ENCODE data around the gene BRF1.
A peak's percentile ranks its signal among the peaks of the same experiment; 100 is the strongest.

The BRF1 gene

DNA sequence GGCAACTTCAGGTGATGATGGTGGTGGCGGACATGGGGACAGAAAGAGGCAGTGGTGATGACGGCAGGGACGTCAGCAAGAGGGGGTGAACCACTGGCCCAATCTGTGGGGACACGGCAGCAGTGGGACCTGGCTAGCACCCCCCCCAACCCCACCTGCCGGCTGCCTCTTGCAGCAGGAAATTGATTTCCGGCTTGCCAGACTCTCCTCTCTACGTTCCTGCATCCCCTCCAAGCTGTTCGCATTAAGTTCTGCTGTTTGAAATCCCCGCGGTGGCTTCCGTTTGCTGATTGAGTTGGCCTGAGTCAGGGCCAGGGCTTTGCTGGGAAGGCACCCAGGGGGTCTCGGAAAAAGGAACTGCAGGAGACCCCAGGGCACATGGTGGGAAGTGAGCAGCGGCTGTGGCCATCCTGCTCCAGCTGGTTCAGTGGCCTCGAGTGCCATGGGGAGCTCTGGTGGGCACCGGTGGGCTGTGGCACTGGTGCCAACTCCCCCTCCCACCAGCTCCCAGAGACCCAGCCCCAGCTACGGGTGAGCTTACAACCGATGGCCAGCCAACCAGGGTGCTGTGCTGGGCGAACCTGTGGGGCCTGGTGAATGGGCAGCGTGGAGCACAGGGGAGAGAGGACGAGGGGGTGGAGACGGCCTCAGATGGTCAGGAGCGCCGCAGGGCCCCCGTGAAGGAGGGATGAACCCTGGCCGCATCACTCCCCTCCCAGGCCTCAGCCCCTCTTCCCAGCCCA lies 105.1 kb downstream of the BRF1 start:
- Mint-ChIP-seq H3K9me3 (no peaks in the 10 kb centered on the region), H3K27me3 (ENCODE audit: low read depth) (peaks cover 31% of the 10 kb centered on the region), H3K4me1 (peaks cover 17% of the 10 kb centered on the region), H3K4me3 (peak overlapping the region in 2 of 3 experiments; percentile 26 to 50), H3K36me3 (ENCODE audit: low read depth) (no peaks in the 10 kb centered on the region), H3K27ac (peak overlapping the region in 1 of 3 experiments; percentile 37)
- TF ChIP-seq, protein P1, sequence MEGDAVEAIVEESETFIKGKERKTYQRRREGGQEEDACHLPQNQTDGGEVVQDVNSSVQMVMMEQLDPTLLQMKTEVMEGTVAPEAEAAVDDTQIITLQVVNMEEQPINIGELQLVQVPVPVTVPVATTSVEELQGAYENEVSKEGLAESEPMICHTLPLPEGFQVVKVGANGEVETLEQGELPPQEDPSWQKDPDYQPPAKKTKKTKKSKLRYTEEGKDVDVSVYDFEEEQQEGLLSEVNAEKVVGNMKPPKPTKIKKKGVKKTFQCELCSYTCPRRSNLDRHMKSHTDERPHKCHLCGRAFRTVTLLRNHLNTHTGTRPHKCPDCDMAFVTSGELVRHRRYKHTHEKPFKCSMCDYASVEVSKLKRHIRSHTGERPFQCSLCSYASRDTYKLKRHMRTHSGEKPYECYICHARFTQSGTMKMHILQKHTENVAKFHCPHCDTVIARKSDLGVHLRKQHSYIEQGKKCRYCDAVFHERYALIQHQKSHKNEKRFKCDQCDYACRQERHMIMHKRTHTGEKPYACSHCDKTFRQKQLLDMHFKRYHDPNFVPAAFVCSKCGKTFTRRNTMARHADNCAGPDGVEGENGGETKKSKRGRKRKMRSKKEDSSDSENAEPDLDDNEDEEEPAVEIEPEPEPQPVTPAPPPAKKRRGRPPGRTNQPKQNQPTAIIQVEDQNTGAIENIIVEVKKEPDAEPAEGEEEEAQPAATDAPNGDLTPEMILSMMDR (IDR thresholded peaks at IDR 0.05; ENCODE audit: unreplicated experiment in 3 of 3) = no peak

DNA sequence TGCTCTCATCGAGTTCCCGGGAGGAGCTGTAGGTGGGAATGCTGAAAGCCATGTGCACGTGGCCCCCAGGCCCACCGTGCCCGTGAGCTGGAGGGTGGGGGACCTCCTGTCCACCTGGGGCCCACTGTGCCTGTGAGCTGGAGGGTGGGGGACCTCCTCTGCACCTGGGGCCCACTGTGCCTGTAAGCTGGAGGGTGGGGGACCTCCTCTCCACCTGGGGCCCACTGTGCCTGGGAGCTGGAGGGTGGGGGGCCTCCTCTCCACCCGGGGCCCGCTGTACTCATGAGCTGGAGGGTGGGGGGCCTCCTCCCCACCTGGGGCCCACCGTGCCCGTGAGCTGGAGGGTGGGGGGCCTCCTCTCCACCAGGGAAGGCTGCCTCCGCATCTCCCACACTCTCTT lies 105.8 kb downstream of the BRF1 start:
- Mint-ChIP-seq H3K4me1 (peaks cover 17% of the 10 kb centered on the region), H3K4me3 (no peak overlapping the region), H3K27ac (no peak overlapping the region), H3K9me3 (no peaks in the 10 kb centered on the region), H3K27me3 (ENCODE audit: low read depth) (peaks cover 31% of the 10 kb centered on the region), H3K36me3 (ENCODE audit: low read depth) (no peaks in the 10 kb centered on the region)
- TF ChIP-seq, protein P1 (IDR thresholded peaks at IDR 0.05; ENCODE audit: unreplicated experiment in 3 of 3) = no peak

DNA sequence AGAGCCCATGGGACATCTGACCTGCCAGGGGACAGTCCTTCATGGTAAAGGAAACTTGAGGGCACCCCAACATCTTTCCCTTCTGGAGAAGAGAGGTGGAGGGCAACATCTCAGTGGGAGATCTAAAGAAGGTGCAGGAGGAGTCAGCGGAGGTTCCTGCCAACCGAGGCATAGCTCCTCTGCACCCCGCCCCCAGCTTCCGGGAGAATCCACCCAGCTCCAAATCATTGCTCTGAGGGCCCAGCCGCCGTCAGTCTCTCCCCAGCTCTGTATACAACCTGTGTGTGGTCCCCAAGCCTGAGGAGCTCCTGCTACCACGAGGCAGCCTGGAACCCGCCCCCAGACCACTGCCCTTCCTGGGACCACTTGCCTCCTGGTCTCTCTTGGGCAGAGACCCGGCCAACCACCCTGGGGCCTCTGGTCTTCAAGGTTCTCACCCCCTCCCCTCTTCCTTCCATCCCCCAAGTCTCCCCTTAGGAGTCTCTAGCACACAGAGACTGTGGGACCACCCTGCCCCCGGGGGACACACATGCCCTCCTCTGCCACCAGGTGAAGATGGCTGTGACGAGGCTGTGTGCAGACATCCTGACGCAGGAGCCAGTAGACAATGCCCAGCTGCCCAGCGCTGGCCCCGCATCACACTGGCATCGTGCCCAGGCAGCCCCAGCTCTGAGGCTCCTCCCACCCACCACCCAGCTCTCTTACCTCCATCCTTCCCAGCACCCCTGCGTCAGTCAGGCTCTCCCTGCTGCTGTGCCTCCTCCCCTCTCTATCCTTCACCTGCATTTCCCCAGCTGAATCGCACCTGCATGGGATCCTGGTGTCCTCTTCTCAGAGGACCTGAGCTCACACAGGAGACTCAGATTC lies 106.7 kb downstream of the BRF1 start:
- H3K36me3 Mint-ChIP-seq (ENCODE audit: low read depth) = no peaks in the 10 kb centered on the region
- peak overlapping the region in 1 of 3 experiments; percentile 59 for H3K27ac Mint-ChIP-seq
- H3K4me1 Mint-ChIP-seq = peaks cover 17% of the 10 kb centered on the region
- H3K9me3 Mint-ChIP-seq = no peaks in the 10 kb centered on the region
- H3K27me3 Mint-ChIP-seq (ENCODE audit: low read depth) = peaks cover 33% of the 10 kb centered on the region
- TF ChIP-seq, protein P1 (IDR thresholded peaks at IDR 0.05; ENCODE audit: unreplicated experiment in 3 of 3) = no peak
- H3K4me3 Mint-ChIP-seq = peak overlapping the region in 2 of 3 experiments; percentile 16 to 47

GRCh38 chr14:105192866-105193731 lies 107.7 kb downstream of the BRF1 start:
- Mint-ChIP-seq H3K4me3 (no peak overlapping the region), H3K27ac (no peak overlapping the region), H3K36me3 (ENCODE audit: low read depth) (no peaks in the 10 kb centered on the region), H3K4me1 (peaks cover 17% of the 10 kb centered on the region), H3K9me3 (peaks cover 3% of the 10 kb centered on the region), H3K27me3 (ENCODE audit: low read depth) (peaks cover 24% of the 10 kb centered on the region)
- TF ChIP-seq, protein P1 (IDR thresholded peaks at IDR 0.05; ENCODE audit: unreplicated experiment in 3 of 3) = no peak

GRCh38 chr14:105187935-105188524 lies 112.8 kb downstream of the BRF1 start:
- Mint-ChIP-seq H3K4me3 (no peak overlapping the region), H3K36me3 (ENCODE audit: low read depth) (no peaks in the 10 kb centered on the region), H3K27ac (no peak overlapping the region), H3K4me1 (peaks cover 3% of the 10 kb centered on the region), H3K27me3 (ENCODE audit: low read depth) (peaks cover 10% of the 10 kb centered on the region), H3K9me3 (peaks cover 5% of the 10 kb centered on the region)
- TF ChIP-seq, protein P1 (IDR thresholded peaks at IDR 0.05; ENCODE audit: unreplicated experiment in 3 of 3) = no peak
